ENCODE results near the gene POM121C.
A peak's percentile ranks its signal among the peaks of the same experiment; 100 is the strongest.
"Not testable (repeated sequence)": the region's sequence is repeated elsewhere in the genome, so short reads cannot be mapped to it uniquely, and the experiment has no call there.

POM121C gene

GRCh38 chr7:75442465-75443111 lies 43.5 kb downstream of the POM121C start:
- in situ Hi-C loops (cut with HindIII; ENCODE audit: low pct_ligation_motif_present, low pct_unique_long_range_greater_than_20kb, low sequenced_read_pairs) = not testable (repeated sequence)
- peak; percentile 38 for DNase-seq

- in situ Hi-C loops (cut with HindIII; ENCODE audit: low pct_ligation_motif_present, low pct_unique_long_range_greater_than_20kb, low sequenced_read_pairs); DNase-seq: not testable (repeated sequence)
Observed at GRCh38 chr7:75442101-75442464, 44.0 kb downstream of the POM121C start.

- in situ Hi-C loops (cut with HindIII; ENCODE audit: low pct_ligation_motif_present, low pct_unique_long_range_greater_than_20kb, low sequenced_read_pairs); DNase-seq: not testable (repeated sequence)
Observed at GRCh38 chr7:75439000-75439399, 47.1 kb downstream of the POM121C start.

- DNase-seq; in situ Hi-C loops (cut with HindIII; ENCODE audit: low pct_ligation_motif_present, low pct_unique_long_range_greater_than_20kb, low sequenced_read_pairs): not testable (repeated sequence)
Observed at GRCh38 chr7:75423481-75423880, 62.6 kb downstream of the POM121C start.

GRCh38 chr7:75421798-75422710 lies 64.0 kb downstream of the POM121C start:
- in situ Hi-C loops (cut with HindIII; ENCODE audit: low pct_ligation_motif_present, low pct_unique_long_range_greater_than_20kb, low sequenced_read_pairs); DNase-seq: not testable (repeated sequence)

GRCh38 chr7:75420152-75420551 lies 65.9 kb downstream of the POM121C start:
- in situ Hi-C loops (cut with HindIII; ENCODE audit: low pct_ligation_motif_present, low pct_unique_long_range_greater_than_20kb, low sequenced_read_pairs); DNase-seq: not testable (repeated sequence)

- DNase-seq; in situ Hi-C loops (cut with HindIII; ENCODE audit: low pct_ligation_motif_present, low pct_unique_long_range_greater_than_20kb, low sequenced_read_pairs): not testable (repeated sequence)
Observed at GRCh38 chr7:75419693-75420092, 66.4 kb downstream of the POM121C start.

GRCh38 chr7:75419210-75419609 lies 66.9 kb downstream of the POM121C start:
- DNase-seq; in situ Hi-C loops (cut with HindIII; ENCODE audit: low pct_ligation_motif_present, low pct_unique_long_range_greater_than_20kb, low sequenced_read_pairs): not testable (repeated sequence)

- in situ Hi-C loops (cut with HindIII; ENCODE audit: low pct_ligation_motif_present, low pct_unique_long_range_greater_than_20kb, low sequenced_read_pairs); DNase-seq: not testable (repeated sequence)
Observed at GRCh38 chr7:75418292-75418858, 67.7 kb downstream of the POM121C start.

GRCh38 chr7:75416787-75417186 lies 69.3 kb downstream of the POM121C start:
- DNase-seq; in situ Hi-C loops (cut with HindIII; ENCODE audit: low pct_ligation_motif_present, low pct_unique_long_range_greater_than_20kb, low sequenced_read_pairs): not testable (repeated sequence)

- in situ Hi-C loops (cut with HindIII; ENCODE audit: low pct_ligation_motif_present, low pct_unique_long_range_greater_than_20kb, low sequenced_read_pairs); DNase-seq: not testable (repeated sequence)
Observed at GRCh38 chr7:75415829-75416373, 70.2 kb downstream of the POM121C start.

GRCh38 chr7:75415428-75415817 lies 70.7 kb downstream of the POM121C start:
- DNase-seq; in situ Hi-C loops (cut with HindIII; ENCODE audit: low pct_ligation_motif_present, low pct_unique_long_range_greater_than_20kb, low sequenced_read_pairs): not testable (repeated sequence)

GRCh38 chr7:75414708-75415427 lies 71.2 kb downstream of the POM121C start:
- peak; percentile 46 for DNase-seq
- in situ Hi-C loops (cut with HindIII; ENCODE audit: low pct_ligation_motif_present, low pct_unique_long_range_greater_than_20kb, low sequenced_read_pairs) = not testable (repeated sequence)

- in situ Hi-C loops (cut with HindIII; ENCODE audit: low pct_ligation_motif_present, low pct_unique_long_range_greater_than_20kb, low sequenced_read_pairs); DNase-seq: not testable (repeated sequence)
Observed at GRCh38 chr7:75414204-75414603, 71.9 kb downstream of the POM121C start.

- DNase-seq; in situ Hi-C loops (cut with HindIII; ENCODE audit: low pct_ligation_motif_present, low pct_unique_long_range_greater_than_20kb, low sequenced_read_pairs): not testable (repeated sequence)
Observed at GRCh38 chr7:75410823-75411173, 75.3 kb downstream of the POM121C start.

GRCh38 chr7:75409880-75410822 lies 75.9 kb downstream of the POM121C start:
- in situ Hi-C loops (cut with HindIII; ENCODE audit: low pct_ligation_motif_present, low pct_unique_long_range_greater_than_20kb, low sequenced_read_pairs) = not testable (repeated sequence)

GRCh38 chr7:75404663-75405062 lies 81.4 kb downstream of the POM121C start:
- in situ Hi-C loops (cut with HindIII; ENCODE audit: low pct_ligation_motif_present, low pct_unique_long_range_greater_than_20kb, low sequenced_read_pairs); DNase-seq: not testable (repeated sequence)

More at GRCh38 chr7:75409880-75410822, 75.9 kb downstream of the POM121C start:
- DNase-seq = not testable (repeated sequence)
